Neural cell (in vitro differentiated cells): ENCODE measurements around the gene PIERCE2. TPM values are rescaled to one million over a fixed set of nuclear protein-coding genes. Genes with fewer than 3 reads are reported as not detected.

ENCODE experiments used
- H2AFZ ChIP-seq: fragments of 200-600, 300-800 bp; sonication (generic), shearing (Covaris generic); 2 replicates; pipeline ENCODE4 v1.6.0; 2014; ENCODE audit warnings: low read depth, mild to moderate bottlenecking, antibody characterized with exemption, low read length, moderate library complexity
- H3F3A ChIP-seq: fragments of 200-600 bp; shearing (Covaris generic); 2 replicates; pipeline ENCODE4 v1.6.1; 2016; ENCODE audit warnings: mild to moderate bottlenecking, moderate library complexity, mixed read lengths, antibody characterized with exemption, low read length; ENCODE audit not compliant: insufficient read depth, poor library complexity, severe bottlenecking
- H3K27ac ChIP-seq: fragments of 200-600, 300-800 bp; sonication (generic), shearing (Covaris generic); 2 replicates; pipeline ENCODE4 v1.5.1; 2014; ENCODE audit warnings: mild to moderate bottlenecking, low read length, moderate library complexity
- H3K27me3 ChIP-seq: fragments of 300-800, 200-600 bp; sonication (generic), shearing (Covaris generic); 2 replicates; pipeline ENCODE4 v1.6.0; 2014; ENCODE audit warnings: mild to moderate bottlenecking, low read depth, low read length, moderate library complexity; ENCODE audit not compliant: insufficient read depth
- H3K36me3 ChIP-seq: fragments of 300-800, 200-600 bp; sonication (generic), shearing (Covaris generic); 2 replicates; pipeline ENCODE4 v1.5.1; 2014; ENCODE audit warnings: mild to moderate bottlenecking, antibody characterized with exemption, low read length, moderate library complexity; ENCODE audit not compliant: insufficient read depth
- H3K4me2 ChIP-seq: fragments of 300-800, 200-600 bp; sonication (generic), shearing (Covaris generic); 2 replicates; pipeline ENCODE4 v1.6.0; 2014; ENCODE audit warnings: mild to moderate bottlenecking, low read length
- H3K4me3 ChIP-seq: fragments of 300-800, 200-600 bp; sonication (generic), shearing (Covaris generic); 2 replicates; pipeline ENCODE4 v1.5.1; 2014; ENCODE audit warnings: mild to moderate bottlenecking, low read length, moderate library complexity
- H3K79me2 ChIP-seq: fragments of 200-600 bp; shearing (Covaris generic); replicated peaks from 2 replicates; pipeline ENCODE4 v1.6.0; 2014; ENCODE audit warnings: mild to moderate bottlenecking, low read length, moderate library complexity; ENCODE audit not compliant: insufficient read depth
- H3K9ac ChIP-seq: fragments of 300-800, 200-600 bp; sonication (generic), shearing (Covaris generic); 2 replicates; pipeline ENCODE4 v1.6.1; 2016; ENCODE audit warnings: mild to moderate bottlenecking, low read length, mixed read lengths
- H3K9me2 ChIP-seq: fragments of 200-600 bp; shearing (Covaris generic); 2 replicates; pipeline ENCODE4 v1.6.1; 2016; ENCODE audit warnings: mild to moderate bottlenecking, low read length, mixed read lengths; ENCODE audit not compliant: insufficient read depth
- H3K9me3 ChIP-seq: fragments of 200-600, 300-800 bp; sonication (generic), shearing (Covaris generic); 2 replicates; pipeline ENCODE4 v1.6.1; 2016; ENCODE audit warnings: mild to moderate bottlenecking, mixed run types, low read length, moderate library complexity, mixed read lengths
- H4K20me1 ChIP-seq: fragments of 200-600 bp; shearing (Covaris generic); 2 replicates; pipeline ENCODE4 v1.6.1; 2016; ENCODE audit warnings: mild to moderate bottlenecking, mixed run types; ENCODE audit not compliant: insufficient read depth
- EP300 ChIP-seq: fragments of 450-650 bp; conservative IDR thresholded peaks from 2 replicates; pipeline ENCODE4 v1.6.1; 2014; ENCODE audit warnings: antibody characterized with exemption, mild to moderate bottlenecking, moderate library complexity; ENCODE audit not compliant: poor library complexity, severe bottlenecking
- EZH2 ChIP-seq: fragments of 200-600, 300-800 bp; shearing (Covaris generic), sonication (generic); IDR thresholded peaks from 2 replicates; pipeline ENCODE4 v1.6.1; 2014; ENCODE audit warnings: antibody characterized with exemption, low read length, borderline replicate concordance, mild to moderate bottlenecking; ENCODE audit not compliant: insufficient read depth, poor library complexity, severe bottlenecking
- MXI1 ChIP-seq: fragments of 450-650 bp; conservative IDR thresholded peaks from 2 replicates; pipeline ENCODE4 v1.6.1; 2014; ENCODE audit warnings: antibody characterized with exemption, mild to moderate bottlenecking; ENCODE audit not compliant: poor library complexity, severe bottlenecking
- POLR2AphosphoS5 ChIP-seq: IDR thresholded peaks from 2 replicates; pipeline ENCODE4 v1.6.1; 2012
- RAD21 ChIP-seq: fragments of 450-650 bp; conservative IDR thresholded peaks from 2 replicates; pipeline ENCODE4 v1.6.1; 2014; ENCODE audit warnings: antibody characterized with exemption, mild to moderate bottlenecking, moderate library complexity
- SMC3 ChIP-seq: fragments of 450-650 bp; conservative IDR thresholded peaks from 2 replicates; pipeline ENCODE4 v1.6.1; 2014; ENCODE audit warnings: antibody characterized with exemption, mild to moderate bottlenecking, moderate library complexity; ENCODE audit not compliant: poor library complexity
- TAF1 ChIP-seq: IDR thresholded peaks from 2 replicates; pipeline ENCODE4 v1.6.1; 2012; ENCODE audit warnings: low read depth
- polyA minus RNA-seq: library from RNA; depleted of rRNA, polyadenylated mRNA; stranded (reverse); fragments of >200 nt; gene quantifications from 2 replicates; pipeline ENCODE4 v1.2.3, GENCODE V29; 2014
- polyA plus RNA-seq: library from polyadenylated mRNA; depleted of rRNA; stranded (reverse); fragments of >200 nt; gene quantifications from 2 replicates; pipeline ENCODE4 v1.2.3, GENCODE V29; 2014
- TF ChIP-seq, protein P1 (sequence below): fragments of 450-650 bp; IDR thresholded peaks from 2 replicates; pipeline ENCODE4 v1.5.1; 2014; ENCODE audit warnings: antibody characterized with exemption, mild to moderate bottlenecking, moderate library complexity; ENCODE audit not compliant: poor library complexity, severe bottlenecking
- TF ChIP-seq, protein P2 (sequence below): IDR thresholded peaks from 2 replicates; pipeline ENCODE4 v1.6.1; 2012; ENCODE audit warnings: borderline replicate concordance

The PIERCE2 gene, protein sequence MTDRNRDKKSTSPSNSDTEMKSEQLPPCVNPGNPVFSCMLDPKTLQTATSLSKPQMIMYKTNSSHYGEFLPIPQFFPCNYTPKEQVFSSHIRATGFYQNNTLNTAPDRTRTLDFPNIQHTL
- polyA plus RNA-seq (10.2 and 13.1 TPM in 2 replicates), polyA minus RNA-seq (5.6 and 7.5 TPM in 2 replicates)

DNA sequence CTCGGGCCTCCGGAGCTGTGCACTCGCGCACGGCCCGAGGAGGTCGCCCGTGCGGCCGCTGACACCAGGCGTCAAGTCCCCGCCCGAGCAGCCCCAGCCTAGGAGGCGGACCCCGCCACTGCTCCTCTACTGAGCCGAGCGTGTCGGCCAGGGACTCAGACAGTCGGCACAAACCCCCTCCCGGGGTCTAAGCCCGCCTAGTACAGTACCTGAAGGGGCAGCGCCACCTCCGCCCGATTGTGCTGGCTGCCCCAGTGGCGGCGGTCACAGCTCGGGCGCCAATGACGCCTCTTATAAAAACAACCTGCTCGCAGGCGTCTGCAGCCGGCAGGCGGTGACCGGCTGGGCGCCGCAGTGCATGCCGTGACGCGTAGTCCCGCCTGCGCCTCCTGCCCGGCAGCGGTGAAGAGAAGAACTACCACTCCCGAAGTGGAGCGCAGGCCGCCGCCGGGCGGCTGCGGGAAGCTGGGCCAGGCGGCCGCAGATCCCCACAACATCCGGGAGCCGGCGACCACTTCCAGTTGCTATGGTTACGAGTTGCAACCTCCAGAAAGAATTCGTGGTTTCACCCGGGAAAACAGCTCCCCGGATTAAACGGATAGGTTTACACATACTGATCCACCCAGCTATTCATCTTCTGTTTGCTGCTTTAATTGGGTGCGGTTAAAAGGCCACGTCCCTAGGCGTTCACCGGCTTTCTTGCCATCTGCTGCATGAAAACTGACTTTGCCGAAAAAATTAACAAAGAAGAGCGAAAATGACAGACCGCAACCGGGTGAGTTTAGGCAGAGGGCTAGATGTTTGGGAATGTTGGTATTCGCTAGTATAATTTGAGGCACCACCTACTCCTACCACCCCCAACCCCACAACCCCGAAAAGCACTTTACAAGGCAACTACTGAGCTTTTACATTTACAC, at the start of gene PIERCE2, which contains the start of gene CCPG1:
Gene PIERCE2, plus strand, starts transcription at position 484 of the 917 bp plus-strand sequence. Its CDS starts 274 bp downstream, at position 758.
Gene CCPG1, minus strand, starts transcription at position 348 of the 917 bp plus-strand sequence. CDS start 18,935 bp downstream, outside the sequence.
- H2AFZ ChIP-seq, result peak within 1 kb of the TSS; percentile 78
- peak within 1 kb of the TSS; percentile 86 for H3K4me2 ChIP-seq
- H3F3A ChIP-seq, result no peaks in the 10 kb centered on the region
- H4K20me1 ChIP-seq, result no peaks in the 10 kb centered on the region
- no peaks in the 10 kb centered on the region for H3K27me3 ChIP-seq
- H3K9me3 ChIP-seq, result no peaks in the 10 kb centered on the region
- no peaks in the 10 kb centered on the region for H3K36me3 ChIP-seq
- H3K79me2 ChIP-seq, result peaks cover 3% of the 10 kb centered on the region
- TF ChIP-seq, protein P1, sequence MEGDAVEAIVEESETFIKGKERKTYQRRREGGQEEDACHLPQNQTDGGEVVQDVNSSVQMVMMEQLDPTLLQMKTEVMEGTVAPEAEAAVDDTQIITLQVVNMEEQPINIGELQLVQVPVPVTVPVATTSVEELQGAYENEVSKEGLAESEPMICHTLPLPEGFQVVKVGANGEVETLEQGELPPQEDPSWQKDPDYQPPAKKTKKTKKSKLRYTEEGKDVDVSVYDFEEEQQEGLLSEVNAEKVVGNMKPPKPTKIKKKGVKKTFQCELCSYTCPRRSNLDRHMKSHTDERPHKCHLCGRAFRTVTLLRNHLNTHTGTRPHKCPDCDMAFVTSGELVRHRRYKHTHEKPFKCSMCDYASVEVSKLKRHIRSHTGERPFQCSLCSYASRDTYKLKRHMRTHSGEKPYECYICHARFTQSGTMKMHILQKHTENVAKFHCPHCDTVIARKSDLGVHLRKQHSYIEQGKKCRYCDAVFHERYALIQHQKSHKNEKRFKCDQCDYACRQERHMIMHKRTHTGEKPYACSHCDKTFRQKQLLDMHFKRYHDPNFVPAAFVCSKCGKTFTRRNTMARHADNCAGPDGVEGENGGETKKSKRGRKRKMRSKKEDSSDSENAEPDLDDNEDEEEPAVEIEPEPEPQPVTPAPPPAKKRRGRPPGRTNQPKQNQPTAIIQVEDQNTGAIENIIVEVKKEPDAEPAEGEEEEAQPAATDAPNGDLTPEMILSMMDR, result peak; percentile 96
- TF ChIP-seq, protein P2, sequence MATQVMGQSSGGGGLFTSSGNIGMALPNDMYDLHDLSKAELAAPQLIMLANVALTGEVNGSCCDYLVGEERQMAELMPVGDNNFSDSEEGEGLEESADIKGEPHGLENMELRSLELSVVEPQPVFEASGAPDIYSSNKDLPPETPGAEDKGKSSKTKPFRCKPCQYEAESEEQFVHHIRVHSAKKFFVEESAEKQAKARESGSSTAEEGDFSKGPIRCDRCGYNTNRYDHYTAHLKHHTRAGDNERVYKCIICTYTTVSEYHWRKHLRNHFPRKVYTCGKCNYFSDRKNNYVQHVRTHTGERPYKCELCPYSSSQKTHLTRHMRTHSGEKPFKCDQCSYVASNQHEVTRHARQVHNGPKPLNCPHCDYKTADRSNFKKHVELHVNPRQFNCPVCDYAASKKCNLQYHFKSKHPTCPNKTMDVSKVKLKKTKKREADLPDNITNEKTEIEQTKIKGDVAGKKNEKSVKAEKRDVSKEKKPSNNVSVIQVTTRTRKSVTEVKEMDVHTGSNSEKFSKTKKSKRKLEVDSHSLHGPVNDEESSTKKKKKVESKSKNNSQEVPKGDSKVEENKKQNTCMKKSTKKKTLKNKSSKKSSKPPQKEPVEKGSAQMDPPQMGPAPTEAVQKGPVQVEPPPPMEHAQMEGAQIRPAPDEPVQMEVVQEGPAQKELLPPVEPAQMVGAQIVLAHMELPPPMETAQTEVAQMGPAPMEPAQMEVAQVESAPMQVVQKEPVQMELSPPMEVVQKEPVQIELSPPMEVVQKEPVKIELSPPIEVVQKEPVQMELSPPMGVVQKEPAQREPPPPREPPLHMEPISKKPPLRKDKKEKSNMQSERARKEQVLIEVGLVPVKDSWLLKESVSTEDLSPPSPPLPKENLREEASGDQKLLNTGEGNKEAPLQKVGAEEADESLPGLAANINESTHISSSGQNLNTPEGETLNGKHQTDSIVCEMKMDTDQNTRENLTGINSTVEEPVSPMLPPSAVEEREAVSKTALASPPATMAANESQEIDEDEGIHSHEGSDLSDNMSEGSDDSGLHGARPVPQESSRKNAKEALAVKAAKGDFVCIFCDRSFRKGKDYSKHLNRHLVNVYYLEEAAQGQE, result peak; percentile 85
- TF ChIP-seq POLR2AphosphoS5 (peak; percentile 71), EP300 (peak; percentile 68), RAD21 (peak; percentile 42), MXI1 (peak; percentile 89), EZH2 (no peak), SMC3 (peak; percentile 50), TAF1 (peak; percentile 35)
- H3K9me2 ChIP-seq, result no peaks in the 10 kb centered on the region
- H3K4me3 ChIP-seq, result peak within 1 kb of the TSS; percentile 95
- peak within 1 kb of the TSS; percentile 91 for H3K9ac ChIP-seq
- peak within 1 kb of the TSS; percentile 89 for H3K27ac ChIP-seq

DNA sequence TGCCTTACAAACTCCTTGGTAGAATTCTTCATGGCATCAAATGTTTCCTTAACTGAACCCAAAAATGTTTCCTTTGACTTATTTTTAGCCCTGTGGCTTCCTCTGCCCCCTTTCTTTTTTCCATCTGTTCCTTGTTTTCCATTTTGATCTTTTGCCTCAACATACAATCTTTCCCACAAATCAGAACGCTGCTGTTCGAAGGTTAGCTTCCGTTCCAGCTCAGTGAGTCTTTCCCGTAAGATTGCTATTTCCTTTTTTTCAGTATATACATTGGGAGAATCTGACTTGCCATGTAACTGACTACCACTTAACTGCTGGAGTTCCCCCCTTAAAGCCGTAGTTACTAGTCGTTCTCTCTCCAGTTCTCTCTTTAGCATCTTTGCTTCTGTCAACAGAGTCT, 48.0 kb upstream of the PIERCE2 start:
- H4K20me1 ChIP-seq, result no peaks in the 10 kb centered on the region
- no peaks in the 10 kb centered on the region for H3K27me3 ChIP-seq
- no peaks in the 10 kb centered on the region for H3K79me2 ChIP-seq
- no peak overlapping the region for H3K9ac ChIP-seq
- no peaks in the 10 kb centered on the region for H3K9me2 ChIP-seq
- no peak overlapping the region for H3K4me2 ChIP-seq
- no peaks in the 10 kb centered on the region for H3K36me3 ChIP-seq
- TF ChIP-seq SMC3 (no peak), RAD21 (no peak), EZH2 (no peak), TAF1 (no peak), EP300 (no peak), MXI1 (no peak), POLR2AphosphoS5 (no peak)
- TF ChIP-seq, protein P1, result no peak
- TF ChIP-seq, protein P2, result no peak
- no peak overlapping the region for H3K4me3 ChIP-seq
- no peaks in the 10 kb centered on the region for H3F3A ChIP-seq
- no peak overlapping the region for H2AFZ ChIP-seq
- no peak overlapping the region for H3K27ac ChIP-seq
- H3K9me3 ChIP-seq, result no peaks in the 10 kb centered on the region
